HTERT RPE-1 (cell line): ENCODE measurements around the gene POLD3.

Experiments used
- in situ Hi-C: fragments of 300-500 bp; cut with MboI; formaldehyde crosslinking; loops from 4 replicates; pipeline ENCODE4 v1.14.3; 2020; ENCODE audit warnings: low sequenced_read_pairs

POLD3 gene, protein sequence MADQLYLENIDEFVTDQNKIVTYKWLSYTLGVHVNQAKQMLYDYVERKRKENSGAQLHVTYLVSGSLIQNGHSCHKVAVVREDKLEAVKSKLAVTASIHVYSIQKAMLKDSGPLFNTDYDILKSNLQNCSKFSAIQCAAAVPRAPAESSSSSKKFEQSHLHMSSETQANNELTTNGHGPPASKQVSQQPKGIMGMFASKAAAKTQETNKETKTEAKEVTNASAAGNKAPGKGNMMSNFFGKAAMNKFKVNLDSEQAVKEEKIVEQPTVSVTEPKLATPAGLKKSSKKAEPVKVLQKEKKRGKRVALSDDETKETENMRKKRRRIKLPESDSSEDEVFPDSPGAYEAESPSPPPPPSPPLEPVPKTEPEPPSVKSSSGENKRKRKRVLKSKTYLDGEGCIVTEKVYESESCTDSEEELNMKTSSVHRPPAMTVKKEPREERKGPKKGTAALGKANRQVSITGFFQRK

DNA sequence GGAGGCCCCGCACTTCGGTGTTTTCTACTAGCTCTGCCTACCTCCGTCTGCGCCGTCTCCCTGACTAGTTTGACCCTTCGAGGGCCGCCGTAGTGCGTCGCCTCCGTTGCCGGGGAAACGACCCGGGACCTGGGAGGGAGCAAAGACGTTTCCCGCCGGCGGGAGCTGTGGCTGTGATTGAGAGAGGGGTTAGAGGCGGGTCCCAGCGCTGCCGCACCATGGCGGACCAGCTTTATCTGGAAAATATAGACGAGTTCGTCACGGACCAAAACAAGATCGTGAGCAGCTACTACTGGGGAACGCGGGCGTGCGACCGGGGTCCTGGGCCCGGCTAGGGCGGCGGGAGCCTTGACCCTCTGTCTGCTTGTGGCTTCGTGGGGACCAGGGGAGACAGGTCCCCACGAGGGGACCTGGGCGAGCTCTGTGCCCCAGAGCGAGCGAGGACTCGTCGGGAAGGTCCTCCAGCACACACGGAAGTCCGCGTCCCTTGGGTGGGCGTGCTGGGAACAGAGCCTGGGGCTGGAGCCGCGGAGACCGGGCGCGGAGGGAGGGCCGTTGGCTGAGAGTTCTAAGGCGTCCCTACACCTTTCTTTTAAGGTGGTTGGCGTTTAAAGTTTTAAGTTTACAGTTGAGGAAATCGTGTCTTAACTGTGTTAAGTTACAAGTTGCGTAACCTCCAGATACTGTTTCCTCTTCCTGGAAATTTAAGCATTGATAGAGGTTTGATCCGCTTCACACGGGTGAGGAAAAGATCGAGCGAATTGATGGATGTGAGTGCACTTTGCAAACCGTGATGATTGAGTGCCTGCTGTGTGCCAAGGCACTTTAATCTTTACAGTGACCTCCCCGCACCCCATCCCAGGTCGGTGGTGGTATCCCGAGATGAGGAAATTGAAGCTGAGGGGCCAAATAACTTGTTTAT lies at the start of gene POLD3:
POLD3 (plus strand) TSS at position 142 of the 922 bp plus-strand sequence; CDS start at position 219, 77 bp downstream.
- in situ Hi-C loops, result no loop called here

DNA sequence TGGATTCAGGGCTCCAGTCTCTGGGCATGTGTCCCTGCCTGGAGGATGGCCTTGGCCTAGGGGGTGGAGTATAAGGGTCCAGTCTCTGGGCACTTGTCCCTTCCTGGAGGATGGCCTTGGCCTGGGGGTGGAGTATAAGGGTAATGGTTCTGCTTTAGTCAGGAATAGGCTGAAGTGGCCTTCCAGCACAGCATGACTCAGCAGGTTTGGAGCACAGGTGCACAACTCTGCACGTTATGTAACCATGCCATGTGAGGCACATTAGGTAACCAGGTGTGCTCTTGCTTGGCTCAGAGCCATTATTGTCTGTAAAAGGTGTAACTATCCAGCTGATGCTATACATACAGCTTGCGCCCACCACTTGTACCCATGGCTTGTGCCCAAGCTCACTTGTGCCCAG lies 48.4 kb upstream of the POLD3 start:
- in situ Hi-C loops, result no loop called here

DNA sequence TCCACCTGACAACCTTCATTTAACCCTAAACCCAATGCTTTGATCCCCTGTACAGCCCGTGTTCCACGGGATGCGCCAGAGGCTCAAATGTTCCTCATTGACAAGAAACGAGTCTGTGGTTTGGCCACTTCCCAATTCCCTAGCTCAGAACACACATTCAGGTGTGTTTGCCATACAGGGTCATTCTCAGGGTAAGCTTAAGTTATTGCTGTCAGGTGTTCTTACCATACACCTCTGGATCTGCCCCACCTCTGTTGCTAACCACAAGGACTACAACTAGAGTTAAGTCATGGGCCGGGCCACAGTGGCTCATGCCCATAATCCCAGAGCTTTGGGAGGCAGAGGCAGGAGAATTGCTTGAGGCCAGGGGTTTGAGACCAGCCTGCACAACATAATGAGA lies 45.6 kb upstream of the POLD3 start:
- in situ Hi-C loops, result no loop called here

DNA sequence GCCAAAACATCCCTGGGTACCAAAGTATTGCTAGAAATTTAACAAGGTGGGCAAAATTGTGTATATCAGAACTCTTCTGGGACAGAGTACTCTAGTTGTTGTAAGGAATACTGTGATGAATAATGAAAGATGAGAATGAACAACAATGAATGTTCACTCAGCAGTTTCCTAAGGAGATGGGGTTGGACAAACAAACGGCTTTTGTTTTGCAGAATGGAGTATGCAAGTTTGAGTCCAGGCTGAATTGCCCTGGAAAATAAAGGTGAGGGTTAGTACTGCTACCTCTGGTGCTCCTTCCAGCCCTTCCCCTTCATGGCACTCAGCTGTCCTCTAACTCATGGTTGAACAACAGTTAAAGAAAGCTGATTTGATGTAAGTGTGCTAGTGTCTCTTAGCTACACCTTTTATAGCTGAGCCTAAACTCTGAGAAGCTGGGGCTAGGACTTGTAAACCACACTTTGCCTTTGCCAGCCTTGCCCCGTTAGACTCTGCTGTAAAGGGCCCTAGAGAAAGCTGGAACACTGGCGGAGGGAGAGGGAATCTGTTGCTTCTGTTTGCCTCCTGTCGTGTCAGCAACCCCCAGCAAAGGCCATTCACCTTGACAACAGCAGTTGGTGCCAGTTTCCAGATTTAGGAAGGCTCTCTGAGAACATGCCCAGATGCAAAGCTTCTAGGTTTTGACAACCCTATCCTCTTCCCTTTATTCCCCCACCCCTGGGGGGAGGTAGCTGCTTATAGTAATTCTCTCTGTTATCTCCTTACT lies 41.2 kb upstream of the POLD3 start:
- in situ Hi-C loops, result no loop called here

DNA sequence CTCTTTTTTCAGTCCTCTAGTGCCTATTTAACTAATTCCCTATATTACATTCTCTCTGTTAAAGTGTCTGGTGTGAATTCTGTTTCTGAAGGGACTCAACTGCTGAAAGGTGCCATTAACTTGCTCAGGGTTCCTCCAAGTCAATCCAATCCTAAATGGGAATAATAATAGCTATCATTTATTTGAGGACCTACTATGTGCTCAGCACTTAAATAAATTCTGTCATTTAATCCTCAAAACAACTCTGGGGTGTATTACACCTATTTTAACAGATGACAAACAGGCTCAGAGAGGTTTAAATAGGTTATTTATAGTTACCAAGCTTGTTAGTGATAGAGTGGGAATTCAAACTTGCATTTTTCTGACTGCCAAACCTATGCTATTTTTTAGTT lies 40.6 kb upstream of the POLD3 start:
- in situ Hi-C loops, result no loop called here

DNA sequence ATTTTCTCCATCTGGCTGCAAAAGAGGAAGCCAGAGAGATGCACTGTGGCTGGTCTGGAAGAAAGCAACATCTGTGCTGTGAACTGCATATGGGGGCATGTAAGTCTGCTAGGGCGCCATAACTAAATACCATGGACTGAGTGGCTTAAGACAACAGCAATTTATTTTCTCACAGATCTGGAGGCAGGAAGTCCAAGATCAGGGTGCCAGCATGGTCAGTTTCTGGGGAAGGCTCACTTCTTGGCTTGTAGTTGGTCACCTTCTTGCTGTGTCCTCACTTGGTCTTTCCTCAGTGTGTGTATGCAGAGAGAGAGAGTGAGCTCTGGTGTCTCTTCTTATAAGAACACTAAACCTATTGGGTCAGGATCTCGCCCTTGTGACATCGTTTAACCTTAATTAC lies 34.9 kb upstream of the POLD3 start:
- in situ Hi-C loops, result no loop called here

DNA sequence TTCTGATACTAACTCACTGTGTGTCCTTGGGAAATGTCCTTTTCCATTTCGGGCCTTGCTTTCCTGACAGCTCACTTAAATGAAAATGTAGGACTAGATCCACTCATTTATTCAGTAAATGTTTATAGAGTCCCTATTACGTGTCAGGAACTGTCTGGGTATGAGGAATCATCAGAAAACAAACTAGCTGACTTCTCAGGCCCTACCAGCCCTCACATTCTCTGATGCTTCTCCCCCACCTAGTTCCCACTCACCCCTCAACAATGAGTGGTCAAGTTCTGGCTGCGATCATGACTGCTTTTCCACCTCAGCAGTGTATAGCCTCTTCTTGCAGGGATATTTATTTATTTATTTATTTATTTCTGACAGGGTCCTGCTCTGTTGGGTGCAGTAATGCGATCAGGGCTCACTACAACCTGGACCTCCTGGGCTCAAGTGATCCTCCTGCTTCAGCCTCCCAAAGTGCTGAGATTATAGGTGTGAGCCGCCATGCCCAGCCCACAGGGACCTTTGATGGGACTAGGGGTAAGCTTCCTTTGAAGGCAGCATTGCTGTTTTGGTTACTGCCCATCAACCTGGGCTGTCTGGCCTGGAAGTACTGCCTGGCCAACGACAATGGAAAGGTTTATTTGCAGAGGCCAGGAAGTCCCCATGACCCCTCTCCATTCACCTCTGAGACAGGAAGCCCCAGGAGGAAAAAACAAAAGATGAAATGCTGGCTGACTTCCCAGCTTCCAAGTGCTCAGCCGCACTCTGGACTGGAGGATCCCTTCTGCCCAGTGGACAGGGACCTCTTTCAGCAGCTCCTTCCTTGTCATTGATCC lies 33.1 kb upstream of the POLD3 start:
- in situ Hi-C loops, result no loop called here

DNA sequence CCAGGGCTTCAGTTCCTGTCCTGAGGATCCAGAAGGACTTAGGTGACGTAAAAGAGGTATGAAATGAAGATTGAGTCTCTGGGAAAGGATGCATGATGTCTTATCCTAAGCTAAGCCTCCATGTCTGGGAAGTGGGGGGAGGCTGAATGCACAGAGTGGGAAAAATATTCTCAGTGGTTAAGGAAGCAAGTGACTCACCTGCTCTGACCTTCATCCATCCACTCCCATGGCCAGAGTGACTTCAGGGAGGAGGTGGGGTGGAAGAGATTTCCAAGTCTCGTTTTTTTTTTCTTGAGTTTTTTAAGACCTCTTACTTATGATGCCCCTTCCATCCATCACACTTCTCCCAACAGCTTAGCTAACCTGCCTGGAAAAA lies 32.5 kb upstream of the POLD3 start:
- in situ Hi-C loops, result no loop called here

DNA sequence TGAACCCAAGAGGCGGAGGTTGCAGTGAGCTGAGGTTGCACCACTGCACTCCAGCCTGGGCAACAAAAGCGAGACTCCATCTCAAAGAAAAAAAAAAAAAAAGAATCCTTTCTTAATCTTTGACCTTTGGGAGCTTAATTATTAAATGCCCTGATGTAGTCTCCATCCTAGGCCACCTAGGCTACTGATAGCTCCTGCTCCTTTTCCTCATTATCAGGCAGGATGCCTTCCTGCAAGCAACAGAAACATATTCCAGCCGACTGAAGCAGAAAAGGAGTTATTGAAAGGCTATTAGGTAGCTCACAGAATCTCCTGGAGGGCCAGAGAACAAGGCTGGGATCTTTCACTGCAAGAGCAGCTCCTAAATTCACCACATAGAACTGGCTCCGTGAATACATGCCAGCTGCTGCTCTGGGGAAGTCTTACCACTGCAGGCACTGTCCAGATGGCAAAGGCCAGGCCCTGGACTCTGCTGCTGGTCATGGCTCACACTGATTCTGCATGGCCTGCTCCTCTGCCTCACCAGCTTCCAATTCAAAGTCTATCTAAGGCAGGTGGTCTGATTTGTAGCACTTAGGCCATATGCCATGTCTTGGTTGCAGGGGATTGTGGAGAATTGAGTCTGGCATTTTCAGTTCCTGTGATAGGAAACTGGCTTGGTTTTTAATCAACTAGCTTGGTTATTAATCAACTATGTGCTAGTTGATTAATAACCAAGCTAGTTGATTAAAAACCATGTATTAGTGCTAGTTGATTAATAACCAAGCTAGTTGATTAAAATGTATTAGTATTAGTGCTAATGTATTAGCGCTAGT lies 26.0 kb upstream of the POLD3 start:
- in situ Hi-C loops, result no loop called here

DNA sequence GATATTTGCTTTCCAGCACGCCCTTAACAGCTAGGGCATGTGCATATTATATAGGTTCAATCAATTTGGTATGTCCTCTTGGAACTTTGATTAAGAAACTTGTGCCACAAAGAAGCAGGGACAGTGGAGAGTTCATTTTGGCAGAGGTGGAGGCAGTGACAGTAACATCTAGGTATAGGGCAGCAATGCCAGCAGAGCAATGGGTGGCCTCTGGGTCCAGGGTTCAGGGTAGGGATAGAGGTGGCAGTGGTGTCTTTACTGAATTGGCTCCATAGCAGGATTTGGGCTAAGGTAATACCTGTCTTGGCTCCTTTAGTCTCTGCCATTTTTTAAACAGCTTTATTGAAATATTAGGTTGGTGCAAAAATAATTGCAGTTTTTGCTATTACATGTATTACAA lies 24.4 kb upstream of the POLD3 start:
- in situ Hi-C loops, result no loop called here

DNA sequence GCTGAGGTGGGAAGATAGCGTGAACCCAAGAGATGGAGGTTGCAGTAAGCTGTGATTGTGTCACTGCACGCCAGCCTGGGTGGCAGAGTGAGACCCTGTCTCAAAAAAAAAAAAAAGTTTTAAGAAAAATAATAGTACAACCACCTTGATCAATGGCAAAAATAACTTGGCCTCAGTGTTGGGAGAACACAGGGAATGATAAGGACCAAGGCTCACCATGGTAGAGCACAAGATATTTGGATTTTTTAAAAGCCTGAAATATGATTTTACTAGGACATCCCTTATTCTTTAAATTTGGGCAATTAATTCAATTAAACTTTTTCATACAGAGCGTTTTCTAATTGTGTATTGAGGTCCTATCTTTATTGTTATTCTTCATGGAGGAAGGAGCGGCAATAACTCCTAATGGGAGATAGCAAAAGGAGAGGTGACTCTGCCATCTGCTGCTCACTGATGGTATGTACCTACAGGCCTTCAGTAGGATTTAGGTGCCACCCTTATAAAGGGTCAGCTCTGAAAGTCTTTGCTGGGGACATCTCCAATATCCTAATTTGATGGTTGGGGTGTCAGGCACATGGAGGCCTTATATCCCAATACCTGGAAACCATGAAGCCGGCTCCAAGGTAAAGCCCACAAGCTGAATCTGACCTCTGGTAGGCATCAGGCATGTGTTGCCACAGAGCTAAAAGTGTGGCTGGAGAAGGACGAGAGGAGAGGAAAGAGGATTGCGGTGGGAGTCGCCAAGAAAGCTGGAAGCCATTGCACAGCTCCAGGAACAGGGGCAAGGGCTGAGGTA lies 21.9 kb upstream of the POLD3 start:
- in situ Hi-C loops, result no loop called here

DNA sequence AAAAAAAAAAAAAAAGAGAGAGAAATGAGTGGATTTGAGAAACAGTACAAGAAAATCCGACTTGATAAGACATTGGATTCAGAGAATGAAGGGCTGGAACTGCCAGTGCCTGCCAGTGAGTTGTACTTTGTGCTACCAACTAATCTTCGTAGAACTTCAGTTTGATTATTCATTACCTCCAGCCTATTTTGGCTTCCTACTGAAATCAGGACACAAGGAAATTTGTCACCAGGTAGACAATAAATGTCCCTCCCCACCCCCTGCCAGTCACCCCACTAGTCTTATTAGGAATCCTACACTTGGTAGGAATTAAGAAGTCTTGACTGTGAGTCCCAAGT lies 21.4 kb upstream of the POLD3 start:
- in situ Hi-C loops, result no loop called here

DNA sequence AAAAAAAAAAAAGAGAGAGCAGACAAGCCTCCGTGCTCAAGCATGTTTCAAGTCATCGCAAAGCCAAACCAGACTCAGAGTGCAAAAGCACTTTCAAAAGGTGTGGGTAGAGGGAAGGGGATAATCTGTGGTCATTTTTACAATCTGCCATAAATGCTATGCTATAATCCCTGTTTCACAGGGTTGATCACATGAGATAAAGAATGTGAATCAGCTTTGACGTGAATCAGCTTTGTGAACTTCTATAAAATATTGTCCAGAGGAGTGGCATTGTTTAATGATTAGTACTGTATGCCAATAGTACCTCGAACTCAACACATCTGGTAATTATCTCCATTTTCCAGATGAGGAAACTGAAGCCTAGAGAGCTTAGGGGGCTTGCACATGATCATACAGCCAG lies 20.0 kb upstream of the POLD3 start:
- in situ Hi-C loops, result no loop called here

DNA sequence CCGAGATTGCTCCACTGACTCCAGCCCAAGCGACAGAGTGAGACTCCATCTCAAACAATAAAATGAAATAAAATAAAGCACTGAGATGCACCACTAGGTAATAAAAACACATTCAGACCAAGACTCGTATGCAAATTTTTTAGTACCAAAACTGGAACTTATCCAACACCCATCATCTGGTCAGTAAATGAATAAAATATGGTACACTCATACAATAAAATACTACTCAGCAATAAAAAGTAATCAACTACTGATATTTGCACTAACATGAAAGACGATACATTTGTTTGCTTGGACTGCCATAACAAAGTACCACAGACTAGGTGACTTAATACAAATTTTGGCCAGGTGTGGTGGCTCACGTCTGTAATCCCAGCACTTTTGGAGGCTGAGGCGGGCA lies 17.8 kb upstream of the POLD3 start:
- in situ Hi-C loops, result no loop called here

DNA sequence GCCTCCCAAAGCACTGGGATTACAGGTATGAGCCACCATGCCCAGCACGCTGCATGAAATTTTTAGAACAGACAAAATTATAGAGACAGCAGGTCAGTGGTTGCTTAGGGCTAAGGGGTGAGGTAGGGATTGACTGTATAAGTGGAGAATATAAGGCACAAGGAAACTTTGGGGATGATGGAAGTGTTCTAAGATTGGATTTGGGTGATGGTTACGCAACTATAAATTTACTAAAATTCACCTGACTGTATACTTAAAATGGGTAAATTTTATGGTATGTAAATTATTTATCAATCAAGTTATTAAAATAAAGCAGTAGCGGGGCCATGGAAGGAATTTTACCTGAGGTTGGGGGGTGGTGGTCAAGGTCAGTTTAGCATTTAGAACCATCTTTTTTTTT lies 16.4 kb upstream of the POLD3 start:
- in situ Hi-C loops, result no loop called here

DNA sequence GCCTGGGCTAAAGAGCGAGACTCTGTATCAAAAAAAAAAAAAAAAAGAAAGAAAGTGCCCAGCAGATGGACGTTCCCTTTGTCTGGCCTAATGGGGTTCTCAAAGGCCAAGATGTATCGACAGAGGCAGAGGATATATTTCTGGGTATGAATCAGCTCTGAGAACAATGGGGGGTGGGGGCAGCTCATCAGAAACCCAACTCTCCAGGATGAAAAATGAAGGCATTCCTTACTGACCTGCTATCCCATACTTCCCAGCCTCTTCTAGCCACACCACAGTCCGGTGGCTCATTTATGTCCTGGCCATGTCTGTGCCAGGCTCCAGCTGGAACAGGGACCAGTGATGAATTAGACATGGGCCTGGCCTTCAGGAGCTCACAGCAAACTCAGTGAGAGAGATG lies 15.2 kb upstream of the POLD3 start:
- in situ Hi-C loops, result no loop called here

DNA sequence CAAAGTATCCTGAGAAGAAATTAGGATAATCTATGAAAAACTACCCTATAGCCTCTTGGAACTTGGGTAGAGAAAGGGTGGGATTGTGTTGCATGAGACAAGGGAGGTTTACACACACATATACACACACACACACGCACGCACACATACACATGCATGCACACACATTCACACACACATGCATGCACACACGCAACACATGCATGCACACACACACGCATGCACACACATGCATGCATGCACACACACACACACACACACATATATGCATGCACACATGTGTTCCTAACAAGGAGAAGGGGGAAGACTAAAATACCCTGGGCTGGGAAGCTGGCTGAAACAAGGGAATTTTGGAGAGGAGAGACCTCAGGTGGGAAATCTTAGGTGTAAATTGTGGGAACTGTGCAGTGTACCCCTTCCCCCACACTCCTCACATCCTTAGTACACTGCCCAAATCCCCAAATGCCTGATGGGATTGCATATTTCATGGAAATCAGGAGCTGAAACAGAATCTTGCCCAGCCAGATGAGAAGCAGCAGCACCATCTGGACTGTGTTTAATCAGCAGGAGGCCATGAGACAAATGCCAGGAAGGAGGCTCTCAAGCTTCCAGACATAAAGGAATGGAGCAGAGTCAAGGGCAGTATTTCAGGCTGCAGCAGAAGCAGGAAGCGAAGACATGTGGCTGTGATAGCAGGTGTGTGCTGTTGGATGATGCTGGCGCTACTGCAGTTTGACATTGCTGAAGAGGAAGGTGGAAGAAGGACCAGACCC lies 14.6 kb upstream of the POLD3 start:
- in situ Hi-C loops, result no loop called here
